Peyer's patch (tissue), 4 donors: ENCODE results near the gene GPR85.

Source experiments
- CTCF ChIP-seq, 6 experiments: fragments of 450-650 bp in 4 of 6; fragments of 200-600 bp in 2 of 6; sonication (generic) in 1 of 6; IDR thresholded peaks; one replicate each; pipeline ENCODE4 v1.5.1; 2017 to 2019; ENCODE audit warnings: antibody characterized with exemption in 6 of 6, mild to moderate bottlenecking in 3 of 6, moderate library complexity in 1 of 6
- POLR2A ChIP-seq, 2 donors: fragments of 450-650 bp; IDR thresholded peaks; one replicate each; pipeline ENCODE4 v1.5.1; 2017; ENCODE audit warnings: antibody characterized with exemption in 2 of 2, mild to moderate bottlenecking in 2 of 2, moderate library complexity in 2 of 2

GRCh38 chr7:113109718-113110117 is 23.1 kb upstream of the GPR85 start:
- no peak for TF ChIP-seq CTCF (IDR thresholded peaks at IDR 0.05)
- TF ChIP-seq POLR2A (IDR thresholded peaks at IDR 0.05) = no peak
